ENCODE measurements around the gene GSTA2.

DNA sequence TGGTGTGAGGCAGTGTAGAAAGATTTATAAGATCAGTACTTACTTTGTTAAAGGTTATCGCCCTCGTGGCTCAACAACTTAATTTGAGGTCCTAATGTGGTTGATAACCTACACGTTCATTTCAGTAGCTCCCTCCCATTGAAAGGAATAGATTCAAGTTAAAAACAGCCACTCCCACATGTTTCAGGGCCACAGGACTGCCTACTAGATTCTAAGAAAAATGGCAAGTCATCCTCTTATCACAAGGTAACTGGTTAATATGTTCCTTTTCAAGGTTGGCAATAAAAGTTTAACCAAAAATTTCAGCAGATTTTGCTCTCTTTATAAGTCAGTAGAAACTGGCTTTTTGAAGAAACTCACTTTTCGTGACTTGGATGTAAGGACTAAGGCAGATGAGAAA, 17.1 kb downstream of the GSTA2 start:
- TF ChIP-seq, protein P1, sequence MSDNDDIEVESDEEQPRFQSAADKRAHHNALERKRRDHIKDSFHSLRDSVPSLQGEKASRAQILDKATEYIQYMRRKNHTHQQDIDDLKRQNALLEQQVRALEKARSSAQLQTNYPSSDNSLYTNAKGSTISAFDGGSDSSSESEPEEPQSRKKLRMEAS (IDR thresholded peaks at IDR 0.05): no peak
- TF ChIP-seq ATM (IDR thresholded peaks at IDR 0.05; ENCODE audit: borderline replicate concordance): no peak
- TF ChIP-seq ZBTB21 (CRISPR knock-in tag; IDR thresholded peaks at IDR 0.05): no peak
- TF ChIP-seq NPAS2 (CRISPR knock-in tag; IDR thresholded peaks at IDR 0.05; ENCODE audit: borderline replicate concordance): no peak
- TF ChIP-seq, protein P2, sequence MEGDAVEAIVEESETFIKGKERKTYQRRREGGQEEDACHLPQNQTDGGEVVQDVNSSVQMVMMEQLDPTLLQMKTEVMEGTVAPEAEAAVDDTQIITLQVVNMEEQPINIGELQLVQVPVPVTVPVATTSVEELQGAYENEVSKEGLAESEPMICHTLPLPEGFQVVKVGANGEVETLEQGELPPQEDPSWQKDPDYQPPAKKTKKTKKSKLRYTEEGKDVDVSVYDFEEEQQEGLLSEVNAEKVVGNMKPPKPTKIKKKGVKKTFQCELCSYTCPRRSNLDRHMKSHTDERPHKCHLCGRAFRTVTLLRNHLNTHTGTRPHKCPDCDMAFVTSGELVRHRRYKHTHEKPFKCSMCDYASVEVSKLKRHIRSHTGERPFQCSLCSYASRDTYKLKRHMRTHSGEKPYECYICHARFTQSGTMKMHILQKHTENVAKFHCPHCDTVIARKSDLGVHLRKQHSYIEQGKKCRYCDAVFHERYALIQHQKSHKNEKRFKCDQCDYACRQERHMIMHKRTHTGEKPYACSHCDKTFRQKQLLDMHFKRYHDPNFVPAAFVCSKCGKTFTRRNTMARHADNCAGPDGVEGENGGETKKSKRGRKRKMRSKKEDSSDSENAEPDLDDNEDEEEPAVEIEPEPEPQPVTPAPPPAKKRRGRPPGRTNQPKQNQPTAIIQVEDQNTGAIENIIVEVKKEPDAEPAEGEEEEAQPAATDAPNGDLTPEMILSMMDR (CRISPR knock-in tag; IDR thresholded peaks at IDR 0.05): no peak
